ENCODE measurements around the gene CUL2.

GRCh38 chr10:34959786-34960185 lies 130.4 kb downstream of the CUL2 start:
- TF ChIP-seq CTCF (IDR thresholded peaks at IDR 0.05 in 8 of 11, conservative IDR thresholded peaks at IDR 0.05 in 3 of 11): no peak
- TF ChIP-seq POLR2AphosphoS5 (IDR thresholded peaks at IDR 0.05): no peak

Measured in spleen (tissue), 7 donors.